Ovary (tissue), 3 donors: Measurements from ENCODE around the gene TRAPPC10.
"Not testable (repeated sequence)": the region's sequence is repeated elsewhere in the genome, so short reads cannot be mapped to it uniquely, and the experiment has no call there.

Source experiments
- EP300 ChIP-seq: sonication (generic); formaldehyde crosslinking; IDR thresholded peaks from one replicate; pipeline ENCODE4 v1.6.1; 2017; ENCODE audit warnings: antibody characterized with exemption
- POLR2A ChIP-seq: fragments of 450-650 bp; IDR thresholded peaks from one replicate; pipeline ENCODE4 v1.6.1; 2017; ENCODE audit warnings: antibody characterized with exemption, mild to moderate bottlenecking, moderate library complexity
- TF ChIP-seq, protein P1 (sequence below), 3 donors: fragments of 450-650 bp in 2 of 3; fragments of 200-600 bp in 1 of 3; IDR thresholded peaks; one replicate each; pipeline versions ENCODE4 v1.5.1 to v1.8.0; 2016 to 2022; ENCODE audit warnings: antibody characterized with exemption in 3 of 3, mild to moderate bottlenecking in 1 of 3
- donor health status: DM: no; HTN: no; CAD: no.

DNA sequence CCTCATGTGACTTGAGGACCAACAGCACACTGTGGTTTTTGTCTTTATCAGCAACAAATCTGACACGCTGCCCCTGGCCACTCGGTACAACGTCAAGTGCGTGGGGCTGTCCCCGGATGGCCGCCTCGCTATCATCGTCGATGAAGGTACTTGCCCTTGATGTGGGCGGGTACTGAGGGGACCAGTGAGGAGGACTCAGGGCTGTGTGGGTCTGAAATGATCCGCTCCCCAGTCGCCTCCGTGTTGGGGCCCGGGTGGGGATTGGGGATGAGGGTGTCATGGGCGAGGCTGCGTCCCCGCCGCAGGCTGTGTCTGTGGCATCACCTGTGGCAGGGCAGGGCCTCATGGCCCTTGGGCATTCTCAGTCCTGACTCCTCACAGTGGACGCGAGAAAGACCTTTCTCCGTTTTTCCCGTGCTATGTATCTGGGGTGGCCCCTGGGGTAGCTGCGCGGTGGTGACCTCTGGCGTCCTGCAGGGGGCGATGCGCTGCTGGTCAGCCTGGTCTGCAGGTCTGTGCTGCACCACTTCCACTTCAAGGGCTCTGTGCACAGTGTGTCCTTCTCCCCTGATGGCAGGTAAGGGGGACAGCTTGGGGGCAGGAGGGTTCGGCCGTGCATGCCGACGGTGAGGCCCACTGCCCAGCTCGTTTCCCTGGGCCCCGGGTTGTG is 101.7 kb downstream of the TRAPPC10 start:
- TF ChIP-seq, protein P1, sequence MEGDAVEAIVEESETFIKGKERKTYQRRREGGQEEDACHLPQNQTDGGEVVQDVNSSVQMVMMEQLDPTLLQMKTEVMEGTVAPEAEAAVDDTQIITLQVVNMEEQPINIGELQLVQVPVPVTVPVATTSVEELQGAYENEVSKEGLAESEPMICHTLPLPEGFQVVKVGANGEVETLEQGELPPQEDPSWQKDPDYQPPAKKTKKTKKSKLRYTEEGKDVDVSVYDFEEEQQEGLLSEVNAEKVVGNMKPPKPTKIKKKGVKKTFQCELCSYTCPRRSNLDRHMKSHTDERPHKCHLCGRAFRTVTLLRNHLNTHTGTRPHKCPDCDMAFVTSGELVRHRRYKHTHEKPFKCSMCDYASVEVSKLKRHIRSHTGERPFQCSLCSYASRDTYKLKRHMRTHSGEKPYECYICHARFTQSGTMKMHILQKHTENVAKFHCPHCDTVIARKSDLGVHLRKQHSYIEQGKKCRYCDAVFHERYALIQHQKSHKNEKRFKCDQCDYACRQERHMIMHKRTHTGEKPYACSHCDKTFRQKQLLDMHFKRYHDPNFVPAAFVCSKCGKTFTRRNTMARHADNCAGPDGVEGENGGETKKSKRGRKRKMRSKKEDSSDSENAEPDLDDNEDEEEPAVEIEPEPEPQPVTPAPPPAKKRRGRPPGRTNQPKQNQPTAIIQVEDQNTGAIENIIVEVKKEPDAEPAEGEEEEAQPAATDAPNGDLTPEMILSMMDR (IDR thresholded peaks at IDR 0.05): not testable (repeated sequence)
- not testable (repeated sequence) for TF ChIP-seq POLR2A, EP300
